NCI-H1436 (cell line): ENCODE results near the gene MED29.
"Not testable (repeated sequence)": the region's sequence is repeated elsewhere in the genome, so short reads cannot be mapped to it uniquely, and the experiment has no call there.

ENCODE experiments used
- DNase-seq: peaks from one replicate; lab custom pipeline; 2025; lab: John Stamatoyannopoulos, UW

The MED29 gene

DNA sequence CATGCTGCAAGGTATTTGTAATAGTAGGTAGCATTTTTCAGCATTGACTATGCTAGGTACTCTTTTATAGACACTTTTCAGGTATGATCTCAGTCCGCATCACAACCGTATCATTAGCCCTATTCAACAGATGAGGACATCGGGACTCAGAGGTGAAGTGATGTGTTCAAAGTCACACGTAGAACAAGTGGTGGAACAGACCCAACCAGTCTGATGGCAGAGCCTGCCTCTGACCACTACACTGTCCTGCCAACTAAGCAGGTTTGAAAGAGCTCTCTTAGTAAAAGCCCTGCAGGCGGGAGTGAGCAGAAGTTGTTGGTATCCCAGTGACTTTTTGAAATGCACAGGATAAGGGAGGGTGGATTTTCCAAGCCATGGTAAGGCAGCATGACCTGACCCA is 20.4 kb upstream of the MED29 start:
- DNase-seq = no peak

DNA sequence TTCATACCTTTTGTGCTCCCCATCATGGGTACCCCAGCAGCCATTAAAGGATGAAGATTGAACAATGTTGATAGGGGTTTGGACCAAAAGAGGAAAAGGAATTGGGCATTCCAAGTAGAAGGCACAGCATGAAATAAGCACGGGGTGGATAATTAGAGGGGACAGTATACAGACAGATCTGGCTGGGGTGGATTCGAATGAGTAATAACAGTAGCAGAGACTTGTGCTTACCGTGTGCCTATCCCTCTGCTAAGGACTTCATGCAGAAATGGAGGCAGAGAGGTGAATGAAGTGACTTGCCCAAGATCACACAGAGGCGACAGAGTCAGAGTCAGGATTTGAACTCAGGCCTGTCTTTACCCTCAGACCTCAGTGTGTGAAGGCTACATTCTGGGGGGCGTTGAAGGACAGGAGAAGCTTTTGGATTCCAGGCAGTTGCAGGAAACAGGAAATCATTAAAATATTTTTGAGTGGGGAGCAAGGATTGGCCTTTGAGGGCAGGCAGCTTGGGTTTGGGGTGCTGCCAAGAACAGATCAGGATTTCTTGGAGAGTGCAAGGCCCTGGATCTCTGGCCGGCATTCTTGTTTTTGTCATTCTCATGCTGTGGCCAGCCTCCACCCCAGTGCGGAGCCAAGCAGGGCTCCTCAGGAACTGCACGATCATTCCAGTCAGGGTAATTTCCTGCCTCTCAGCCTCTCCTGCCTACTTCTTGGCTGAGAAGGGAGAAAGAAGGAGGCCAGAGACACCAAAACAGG is 19.0 kb upstream of the MED29 start:
- DNase-seq = no peak

DNA sequence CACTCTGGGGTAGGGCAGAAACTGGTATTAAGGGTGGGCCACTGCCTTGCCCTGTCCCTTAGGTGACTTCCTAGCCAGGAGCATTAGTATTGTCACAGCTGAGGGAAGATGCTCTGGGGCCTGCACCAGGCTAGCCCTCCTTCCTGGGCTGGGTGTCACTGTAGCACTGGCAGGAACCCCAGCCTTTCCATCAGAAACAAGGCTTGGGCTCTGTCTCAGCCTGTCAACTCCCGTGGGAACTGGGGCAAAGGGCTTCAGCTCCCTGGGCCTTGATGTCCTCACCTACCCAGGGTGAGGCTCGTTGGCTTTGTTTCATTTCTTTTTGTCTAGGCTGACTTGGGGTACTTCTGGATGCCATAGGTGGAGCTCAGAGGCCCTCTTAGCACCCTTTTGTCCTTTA is 18.2 kb upstream of the MED29 start:
- no peak for DNase-seq

- DNase-seq = no peak
Observed at GRCh38 chr19:39375929-39376328, 15.2 kb upstream of the MED29 start.

DNA sequence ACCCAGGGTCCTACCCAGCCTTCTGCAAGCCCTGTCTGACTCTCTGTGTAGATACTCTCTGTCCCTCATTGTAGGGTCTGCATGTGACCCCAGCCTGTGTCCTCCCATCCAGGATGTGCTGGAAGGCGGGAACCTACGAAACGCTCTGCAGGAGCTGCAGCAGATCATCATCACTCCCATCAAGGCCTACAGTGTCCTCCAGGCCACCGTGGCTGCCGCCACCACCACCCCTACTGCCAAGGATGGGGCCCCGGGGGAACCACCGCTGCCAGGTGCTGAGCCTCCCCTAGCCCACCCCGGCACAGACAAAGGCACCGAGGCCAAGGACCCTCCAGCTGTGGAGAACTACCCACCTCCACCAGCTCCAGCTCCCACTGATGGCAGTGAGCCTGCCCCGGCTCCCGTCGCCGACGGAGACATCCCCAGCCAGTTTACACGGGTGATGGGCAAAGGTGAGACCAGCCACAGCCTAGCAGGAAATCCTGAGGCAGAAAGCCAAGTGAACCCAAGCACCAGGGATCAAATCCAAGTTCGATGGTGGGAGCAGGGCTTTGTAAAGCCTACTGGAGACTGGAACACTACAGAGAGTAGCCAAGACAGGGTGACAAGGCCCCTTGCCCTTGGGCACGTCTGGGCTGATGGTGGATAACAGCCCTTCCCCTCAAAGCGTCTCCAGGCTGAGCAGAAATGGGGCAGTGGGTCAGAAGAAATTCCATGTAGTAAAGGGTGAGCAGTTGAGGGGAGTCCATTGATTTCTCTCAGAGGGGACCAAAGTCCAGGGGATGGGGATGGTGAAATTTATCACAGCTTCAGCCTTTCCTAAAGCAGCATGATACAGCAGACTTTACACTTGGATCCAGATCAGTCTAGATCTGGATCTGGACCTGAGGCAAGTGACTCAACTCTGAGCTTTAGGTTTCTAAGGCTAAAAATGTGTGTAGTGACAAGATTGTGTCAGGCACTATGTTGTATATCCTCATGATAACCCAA is 13.5 kb upstream of the MED29 start:
- no peak for DNase-seq

DNA sequence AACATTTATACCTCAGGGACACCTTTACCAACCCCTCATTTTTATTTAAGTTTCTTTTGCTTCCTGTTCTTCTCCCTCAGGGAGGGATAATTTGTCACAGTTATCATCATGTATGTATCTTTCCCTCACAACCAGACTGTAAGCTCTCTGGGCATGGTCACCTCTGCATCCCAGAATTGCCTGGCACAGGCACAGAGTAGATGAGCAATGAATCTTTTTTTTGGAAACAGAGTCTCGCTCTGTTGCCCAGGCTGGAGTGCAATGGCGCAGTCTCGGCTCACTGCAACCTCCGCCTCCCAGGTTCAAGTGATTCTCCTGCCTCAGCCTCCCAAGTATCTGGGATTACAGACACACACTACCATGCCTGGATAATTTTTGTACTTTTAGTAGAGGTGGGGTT is 11.8 kb upstream of the MED29 start:
- DNase-seq = not testable (repeated sequence)

- no peak for DNase-seq
Observed at GRCh38 chr19:39379865-39380396, 11.2 kb upstream of the MED29 start.

- DNase-seq = no peak
Observed at GRCh38 chr19:39380521-39381502, 10.4 kb upstream of the MED29 start.

- DNase-seq = no peak
Observed at GRCh38 chr19:39381910-39382611, 9.1 kb upstream of the MED29 start.

- DNase-seq = no peak
Observed at GRCh38 chr19:39382991-39383828, 8.0 kb upstream of the MED29 start.

DNA sequence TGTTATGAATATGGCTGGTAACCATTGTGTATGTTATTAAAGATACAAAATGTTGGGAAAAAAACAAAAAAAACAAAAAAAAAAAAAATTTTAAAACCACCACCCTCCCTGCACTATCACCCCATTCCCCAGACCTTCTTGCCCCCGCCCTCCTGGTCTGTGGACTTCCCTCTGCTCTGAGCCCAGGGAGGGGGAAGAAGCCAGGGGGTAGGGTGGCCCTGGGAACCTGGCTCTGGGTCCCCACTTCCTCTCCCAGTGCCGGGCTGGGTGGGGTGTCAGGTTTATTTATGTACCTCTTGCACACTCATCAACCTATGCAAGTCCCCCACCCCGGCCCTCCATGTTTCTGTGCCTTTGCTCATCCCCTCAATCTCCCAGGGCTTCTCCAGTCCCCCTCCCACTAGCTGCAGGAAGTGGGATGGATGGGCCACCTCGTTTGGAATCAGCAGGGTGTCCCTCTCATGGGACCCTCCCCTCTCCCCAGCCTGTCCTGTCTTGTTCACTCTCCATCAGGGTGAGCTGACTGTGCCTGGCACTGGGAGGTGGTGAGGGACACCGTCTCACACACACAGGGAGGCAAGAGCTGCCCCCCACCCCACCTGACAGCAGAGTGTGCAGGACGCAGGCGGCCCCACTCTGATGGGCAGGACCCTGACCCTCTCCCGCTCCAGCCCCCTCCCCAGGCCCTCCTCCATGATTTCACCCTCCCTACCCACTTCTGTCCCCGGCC is 6.2 kb upstream of the MED29 start:
- no peak for DNase-seq

GRCh38 chr19:39385629-39386411 is 5.4 kb upstream of the MED29 start:
- DNase-seq = no peak

- no peak for DNase-seq
Observed at GRCh38 chr19:39386557-39386956, 4.6 kb upstream of the MED29 start.

- DNase-seq = no peak
Observed at GRCh38 chr19:39388657-39389056, 2.5 kb upstream of the MED29 start.

DNA sequence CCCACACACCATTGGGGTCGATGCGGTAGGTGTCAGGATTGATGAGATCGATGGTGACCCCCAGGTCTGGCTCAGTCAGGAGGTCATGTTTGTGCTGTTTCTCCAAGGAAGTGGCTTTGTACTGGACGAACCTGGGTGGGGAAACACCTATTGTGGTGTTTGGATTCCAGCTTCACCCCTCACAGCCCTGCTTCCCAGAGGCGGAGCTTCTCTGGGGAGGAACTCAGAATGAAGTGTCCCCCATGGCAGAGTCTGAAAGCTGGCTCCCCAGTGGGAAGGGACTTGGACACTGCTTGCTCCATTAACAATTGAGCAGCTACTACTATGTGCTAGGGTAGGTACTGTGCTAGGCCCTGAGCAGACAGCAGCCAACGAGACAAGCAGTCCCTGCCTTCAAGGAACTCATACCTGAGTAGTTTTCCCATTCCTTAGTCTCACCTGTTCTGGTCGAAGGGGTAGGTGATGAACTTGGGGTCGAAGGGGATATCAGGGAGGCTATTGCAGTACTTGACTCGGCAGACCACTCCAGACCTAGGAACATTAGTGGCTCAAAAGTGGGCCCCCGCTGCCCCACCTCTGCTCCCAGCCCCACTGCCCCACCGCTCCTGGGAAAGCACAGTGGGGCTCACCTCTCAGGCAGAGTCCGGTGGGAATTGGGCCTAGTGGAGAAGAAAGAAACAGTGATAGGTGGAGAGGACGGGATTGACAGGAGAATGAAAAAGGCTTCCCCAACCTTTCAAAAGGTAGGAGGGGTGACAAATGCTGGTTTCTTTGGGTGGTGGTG is 1.4 kb upstream of the MED29 start:
- DNase-seq = no peak

DNA sequence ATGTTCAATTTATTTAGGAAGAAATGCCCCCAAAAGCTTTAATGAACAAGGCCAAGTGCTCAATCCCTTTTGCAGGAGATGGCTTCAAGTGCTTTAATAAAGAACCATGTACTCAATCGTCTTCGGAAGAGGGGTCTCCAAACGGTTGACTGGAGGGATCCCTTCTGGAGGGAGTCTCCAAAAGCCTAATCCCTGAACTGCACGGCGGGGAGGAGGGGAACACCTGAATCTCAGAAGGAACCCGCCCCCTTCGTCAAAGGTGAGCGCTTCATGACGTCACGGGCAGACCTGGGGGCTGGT is 777 bp upstream of the MED29 start:
- DNase-seq = no peak

GRCh38 chr19:39397360-39398296 is 6.5 kb downstream of the MED29 start:
- peak; percentile 82 for DNase-seq
